Hepatocyte (in vitro differentiated cells): ENCODE measurements around the gene PGGHG.

Experiments used
- EZH2 ChIP-seq: fragments of 200-600 bp; sonication (generic); IDR thresholded peaks from 2 replicates; pipeline ENCODE4 v1.6.1; 2016; ENCODE audit warnings: antibody characterized with exemption, mild to moderate bottlenecking, borderline replicate concordance
- TF ChIP-seq, protein P1 (sequence below): fragments of 200-600 bp; sonication (generic); IDR thresholded peaks from 2 replicates; pipeline ENCODE4 v1.5.1; 2016; ENCODE audit warnings: antibody characterized with exemption, mild to moderate bottlenecking; ENCODE audit not compliant: poor library complexity

DNA sequence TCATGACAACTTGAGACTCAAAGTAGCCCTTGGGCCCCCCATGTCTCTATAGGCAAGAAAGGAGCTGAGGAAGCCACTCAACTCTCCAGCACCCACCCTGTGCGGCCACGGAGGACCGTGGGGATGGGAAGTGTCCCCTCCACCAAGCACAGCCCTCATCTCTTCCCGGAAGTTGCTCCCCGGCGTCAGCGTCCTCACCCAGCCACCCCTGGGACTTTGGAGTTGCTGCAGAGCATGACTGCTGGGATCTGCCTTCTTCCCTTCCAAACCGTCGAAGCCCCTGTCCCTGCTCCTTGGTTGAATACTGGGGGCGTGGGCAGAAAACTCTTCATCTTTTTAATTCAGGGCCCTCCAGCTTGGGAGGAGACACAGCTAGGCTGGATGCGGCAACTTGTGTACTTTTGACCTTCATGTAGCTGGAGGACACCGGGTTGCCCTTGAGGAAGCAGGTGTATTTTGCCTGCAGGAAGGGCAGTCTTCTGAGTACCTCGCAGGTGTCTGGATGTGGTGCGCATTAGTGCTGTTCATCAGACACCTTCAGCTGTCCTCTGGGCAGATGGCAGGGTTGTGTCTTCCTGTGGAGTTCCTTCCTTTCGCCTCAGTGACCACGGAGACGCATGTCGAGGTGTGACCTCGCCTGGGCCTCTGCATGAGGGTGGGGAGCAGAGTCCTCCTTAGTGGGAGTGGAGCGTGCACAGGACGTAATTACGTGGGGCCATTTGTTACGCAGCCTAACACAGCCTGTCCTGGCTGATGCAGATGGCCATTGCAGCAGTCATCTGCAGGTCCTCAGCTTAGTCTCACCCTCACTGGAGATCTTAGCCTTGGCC, 43.9 kb downstream of the PGGHG start:
- TF ChIP-seq, protein P1, sequence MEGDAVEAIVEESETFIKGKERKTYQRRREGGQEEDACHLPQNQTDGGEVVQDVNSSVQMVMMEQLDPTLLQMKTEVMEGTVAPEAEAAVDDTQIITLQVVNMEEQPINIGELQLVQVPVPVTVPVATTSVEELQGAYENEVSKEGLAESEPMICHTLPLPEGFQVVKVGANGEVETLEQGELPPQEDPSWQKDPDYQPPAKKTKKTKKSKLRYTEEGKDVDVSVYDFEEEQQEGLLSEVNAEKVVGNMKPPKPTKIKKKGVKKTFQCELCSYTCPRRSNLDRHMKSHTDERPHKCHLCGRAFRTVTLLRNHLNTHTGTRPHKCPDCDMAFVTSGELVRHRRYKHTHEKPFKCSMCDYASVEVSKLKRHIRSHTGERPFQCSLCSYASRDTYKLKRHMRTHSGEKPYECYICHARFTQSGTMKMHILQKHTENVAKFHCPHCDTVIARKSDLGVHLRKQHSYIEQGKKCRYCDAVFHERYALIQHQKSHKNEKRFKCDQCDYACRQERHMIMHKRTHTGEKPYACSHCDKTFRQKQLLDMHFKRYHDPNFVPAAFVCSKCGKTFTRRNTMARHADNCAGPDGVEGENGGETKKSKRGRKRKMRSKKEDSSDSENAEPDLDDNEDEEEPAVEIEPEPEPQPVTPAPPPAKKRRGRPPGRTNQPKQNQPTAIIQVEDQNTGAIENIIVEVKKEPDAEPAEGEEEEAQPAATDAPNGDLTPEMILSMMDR = no peak
- TF ChIP-seq EZH2 = no peak
